Measurements from ENCODE around the gene UGT1A8.
"Not testable (repeated sequence)": the region's sequence is repeated elsewhere in the genome, so short reads cannot be mapped to it uniquely, and the experiment has no call there.

Gene UGT1A8

DNA sequence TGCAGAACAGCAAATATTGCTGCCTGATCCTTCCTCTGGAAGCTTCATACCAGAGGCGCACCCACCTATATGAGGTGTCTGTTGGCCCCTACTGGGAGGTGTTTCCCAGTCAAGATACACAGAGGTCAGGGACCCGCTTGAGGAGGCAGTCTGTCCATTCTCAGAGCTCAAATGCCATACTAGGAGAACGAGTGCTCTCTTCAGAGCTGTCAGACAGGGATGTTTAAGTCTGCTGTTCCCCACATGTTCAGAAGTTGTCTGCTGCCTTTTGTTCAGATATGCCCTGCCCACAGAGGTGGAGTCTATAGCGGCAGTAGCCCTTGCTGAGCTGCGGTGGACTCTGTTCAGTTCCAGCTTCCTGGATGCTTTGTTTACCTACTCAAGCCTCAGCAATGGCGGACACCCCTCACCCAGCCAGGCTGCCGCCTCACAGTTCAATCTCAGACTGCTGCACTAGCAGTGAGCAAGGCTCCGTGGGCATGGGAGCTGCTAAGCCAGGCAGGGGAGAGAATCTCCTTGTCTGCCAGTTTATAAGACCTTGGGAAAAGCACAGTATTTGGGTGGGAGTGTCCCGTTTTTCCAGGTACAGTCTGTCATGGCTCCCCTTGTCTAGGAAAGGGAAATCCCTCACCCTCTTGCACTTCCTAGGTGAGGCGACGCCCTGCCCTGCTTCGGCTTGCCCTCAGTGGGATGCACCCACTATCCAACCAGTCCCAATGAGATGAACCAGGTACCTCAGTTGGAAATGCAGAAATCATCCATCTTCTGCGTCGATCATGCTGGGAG lies 119.6 kb downstream of the UGT1A8 start:
- not testable (repeated sequence) for DNase-seq

DNA sequence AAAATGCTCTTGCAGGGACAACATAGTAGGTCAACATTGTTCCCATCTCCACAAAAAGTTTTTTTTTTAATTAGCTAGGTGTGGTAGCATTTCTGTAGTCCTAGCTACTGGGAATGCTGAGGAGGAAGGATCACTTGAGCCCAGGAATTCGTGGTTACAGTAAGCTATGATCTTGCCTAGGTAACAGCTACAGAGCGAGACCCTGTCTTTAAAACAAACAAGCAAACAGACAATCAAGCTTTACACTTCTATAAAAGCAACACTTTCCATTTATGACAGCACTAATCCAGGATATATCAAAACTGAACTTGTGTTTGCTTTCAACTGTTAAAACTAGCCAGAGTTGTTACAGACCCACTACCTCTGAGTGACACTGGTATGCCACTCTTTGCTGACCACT lies 123.4 kb downstream of the UGT1A8 start:
- DNase-seq = no peak

DNA sequence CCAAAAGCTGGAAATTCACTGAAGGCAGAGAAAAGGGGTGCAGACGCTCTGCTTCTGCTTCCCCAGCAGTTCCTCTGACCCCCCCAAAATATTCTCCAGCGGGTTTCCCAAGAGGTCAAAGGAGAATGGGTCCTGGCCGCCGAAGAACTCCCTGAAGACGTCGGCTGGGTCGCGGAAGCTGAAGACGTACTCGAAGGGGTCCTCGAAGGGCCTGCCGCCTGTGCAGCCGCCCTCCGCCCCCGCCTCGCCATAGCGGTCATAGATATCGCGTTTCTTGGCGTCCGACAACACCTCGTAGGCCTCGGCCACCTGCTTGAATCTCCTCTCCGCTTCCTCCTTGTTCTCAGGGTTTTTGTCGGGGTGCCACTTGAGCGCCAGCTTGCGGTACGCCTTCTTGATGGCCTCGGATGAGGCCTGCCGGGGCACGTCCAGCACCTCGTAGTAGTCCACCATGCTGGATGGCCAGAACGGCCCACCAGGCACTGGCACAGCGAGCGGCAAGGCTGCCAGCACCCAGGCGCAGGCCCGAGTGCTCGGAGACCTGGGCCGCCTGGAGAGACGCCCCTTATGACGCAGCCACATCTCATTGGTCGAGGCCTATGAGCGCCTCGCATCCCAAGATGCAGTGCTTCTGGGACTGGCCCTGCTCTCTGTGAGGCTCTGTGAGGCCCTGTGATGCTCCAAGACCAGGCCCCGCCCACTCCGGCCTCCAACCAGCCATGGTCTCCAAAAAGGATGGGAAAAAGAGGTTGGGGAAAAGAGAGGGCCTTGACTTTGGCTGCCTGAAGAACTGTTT lies 126.2 kb downstream of the UGT1A8 start:
- no peak for DNase-seq

DNA sequence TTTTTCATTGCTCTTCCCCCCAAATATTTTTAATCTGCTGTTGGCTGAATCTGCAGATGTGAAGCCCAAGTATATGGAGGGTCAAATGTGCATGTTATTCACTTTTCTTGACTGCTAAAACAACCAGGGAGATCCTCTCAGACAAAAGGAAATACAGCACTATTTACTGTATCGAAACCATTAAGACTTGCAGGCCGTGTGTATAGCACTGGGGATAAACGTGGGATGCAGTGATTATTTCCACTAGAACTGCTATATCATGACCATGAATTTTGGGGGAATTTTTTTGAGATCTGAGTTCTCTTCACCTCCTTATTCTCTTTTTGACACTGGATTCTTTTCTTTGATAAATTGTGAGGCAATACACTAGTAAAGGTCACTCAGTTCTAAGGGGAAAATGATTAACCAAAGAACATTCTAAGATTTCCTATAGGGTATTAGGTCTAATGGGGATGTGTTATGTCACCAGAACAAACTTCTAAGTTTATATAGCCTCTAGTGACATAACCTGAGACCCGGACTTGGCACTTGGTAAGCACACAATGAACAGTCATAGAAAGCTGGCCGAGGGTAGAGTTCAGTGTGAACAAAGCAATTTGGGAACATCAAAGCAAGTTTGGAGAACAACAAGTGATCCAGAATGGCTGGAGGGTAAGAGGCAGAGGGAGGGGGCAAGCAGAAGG lies 127.8 kb downstream of the UGT1A8 start:
- DNase-seq = no peak

DNA sequence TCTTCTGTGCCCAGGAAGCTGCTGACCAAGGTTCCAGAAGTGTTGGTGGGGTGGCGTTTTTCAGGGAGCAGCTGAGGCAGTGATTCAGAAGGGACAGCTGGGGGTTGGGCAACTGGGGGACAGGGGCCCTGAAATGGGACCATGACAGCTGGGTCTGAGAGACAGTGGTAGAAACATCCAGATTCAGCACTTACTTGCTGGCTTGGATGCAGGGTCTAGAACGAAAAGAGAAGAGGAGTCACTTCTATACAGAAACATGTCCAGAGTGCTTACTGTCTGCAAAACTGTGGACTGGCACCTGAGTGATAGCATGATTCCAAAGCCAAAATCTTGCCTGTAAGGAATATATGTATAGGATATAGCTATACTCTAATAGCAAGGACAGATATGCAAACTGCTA lies 128.4 kb downstream of the UGT1A8 start:
- not testable (repeated sequence) for DNase-seq

DNA sequence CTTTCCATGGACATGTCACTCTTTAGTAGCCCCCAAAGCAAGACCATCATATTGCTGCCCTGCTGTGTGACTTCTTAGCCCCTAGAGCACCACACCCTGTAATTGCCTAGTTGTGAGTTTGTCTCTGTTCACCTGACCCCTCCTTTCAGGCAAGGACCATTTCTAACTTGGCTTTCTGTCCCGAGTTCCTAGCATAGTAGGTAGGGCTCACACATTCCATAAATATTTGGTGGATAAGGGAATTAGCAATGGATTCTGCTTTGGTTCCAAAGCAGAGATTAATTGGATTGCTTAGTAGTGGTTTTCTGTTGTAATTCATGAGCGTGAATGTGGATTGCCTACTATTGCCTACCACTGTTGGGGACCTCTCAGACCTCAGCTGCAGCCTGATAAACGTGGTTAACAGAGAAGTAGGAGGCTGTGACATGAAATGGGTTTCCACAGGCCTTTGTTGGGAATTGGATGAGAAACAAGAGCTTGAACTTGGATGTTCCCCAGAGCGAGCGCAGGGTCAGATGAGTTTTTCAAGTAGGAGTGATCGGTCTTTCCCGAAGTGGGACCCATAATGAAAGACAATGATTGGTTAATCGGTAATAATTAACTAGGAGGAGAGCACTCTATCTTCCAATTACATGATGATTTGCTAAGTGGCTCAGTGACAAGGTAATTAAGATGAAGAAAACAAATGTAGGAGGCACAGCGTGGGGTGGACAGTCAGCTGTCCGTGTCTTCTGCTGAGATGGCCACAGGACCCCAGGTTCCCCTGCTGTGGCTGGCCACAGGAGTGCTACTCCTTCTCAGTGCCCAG lies 129.2 kb downstream of the UGT1A8 start:
- DNase-seq = no peak

DNA sequence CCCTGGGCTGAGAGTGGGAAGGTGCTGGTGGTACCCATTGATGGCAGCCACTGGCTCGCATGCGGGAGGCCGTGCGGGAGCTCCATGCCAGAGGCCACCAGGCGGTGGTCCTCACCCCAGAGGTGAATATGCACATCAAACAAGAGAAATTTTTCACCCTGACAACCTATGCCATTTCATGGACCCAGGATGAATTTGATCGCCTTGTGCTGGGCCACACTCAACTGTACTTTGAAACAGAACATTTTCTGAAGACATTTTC lies 129.8 kb downstream of the UGT1A8 start:
- DNase-seq = no peak

DNA sequence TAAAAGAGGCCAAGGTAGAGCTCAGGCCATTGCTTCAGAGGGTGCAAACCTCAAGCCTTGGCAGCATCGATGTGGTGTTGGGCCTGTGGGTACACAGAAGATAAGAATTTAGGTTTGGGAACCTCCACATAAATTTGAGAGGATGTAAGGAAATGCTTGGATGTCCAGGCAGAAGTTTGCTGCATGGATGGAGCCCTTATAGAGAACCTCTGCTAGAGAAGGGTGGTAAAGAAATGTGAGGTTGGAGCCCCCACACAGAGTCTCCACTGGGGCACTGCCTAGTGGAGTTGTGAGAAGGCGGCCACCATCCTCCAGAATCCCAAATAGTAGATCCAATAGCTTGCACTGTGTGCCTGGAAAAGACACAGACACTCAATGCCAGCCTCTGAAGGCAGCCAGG lies 133.3 kb downstream of the UGT1A8 start:
- DNase-seq = not testable (repeated sequence)

DNA sequence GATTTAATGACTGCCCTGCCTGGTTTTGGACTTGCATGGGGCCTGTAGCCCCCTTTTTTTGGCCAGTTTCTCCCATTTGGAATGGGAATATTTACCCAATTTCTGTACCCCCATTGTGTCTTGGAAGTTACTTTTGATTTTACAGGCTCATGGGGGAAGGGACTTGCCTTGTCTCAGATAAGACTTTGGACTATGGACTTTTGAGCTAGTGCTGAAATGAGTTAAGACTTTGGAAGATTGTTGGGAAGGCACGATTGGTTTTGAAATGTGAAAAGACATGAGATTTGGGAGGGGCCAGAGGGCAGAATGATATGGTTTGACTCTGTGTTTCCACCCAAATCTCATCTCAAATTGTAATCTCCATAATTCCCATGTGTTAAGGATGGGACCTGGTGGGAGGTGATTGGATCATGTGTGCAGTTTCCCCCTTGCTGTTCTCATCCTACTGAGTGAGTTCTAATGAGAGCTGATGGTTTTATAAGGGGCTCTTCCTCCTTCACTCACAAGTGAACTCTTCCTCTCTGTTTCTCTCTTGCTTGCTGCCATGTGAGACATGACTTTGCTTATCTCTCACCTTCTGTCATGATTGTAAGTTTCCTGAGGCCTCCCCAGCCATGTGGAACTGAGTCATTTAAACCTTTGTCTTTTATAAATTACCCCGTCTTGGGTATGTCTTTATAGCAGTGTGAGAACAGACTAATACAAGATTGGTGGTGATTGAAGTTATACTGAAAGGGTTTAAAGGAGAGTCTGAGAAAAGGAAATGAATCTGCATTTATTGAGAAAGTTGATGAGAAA lies 134.0 kb downstream of the UGT1A8 start:
- DNase-seq = not testable (repeated sequence)

DNA sequence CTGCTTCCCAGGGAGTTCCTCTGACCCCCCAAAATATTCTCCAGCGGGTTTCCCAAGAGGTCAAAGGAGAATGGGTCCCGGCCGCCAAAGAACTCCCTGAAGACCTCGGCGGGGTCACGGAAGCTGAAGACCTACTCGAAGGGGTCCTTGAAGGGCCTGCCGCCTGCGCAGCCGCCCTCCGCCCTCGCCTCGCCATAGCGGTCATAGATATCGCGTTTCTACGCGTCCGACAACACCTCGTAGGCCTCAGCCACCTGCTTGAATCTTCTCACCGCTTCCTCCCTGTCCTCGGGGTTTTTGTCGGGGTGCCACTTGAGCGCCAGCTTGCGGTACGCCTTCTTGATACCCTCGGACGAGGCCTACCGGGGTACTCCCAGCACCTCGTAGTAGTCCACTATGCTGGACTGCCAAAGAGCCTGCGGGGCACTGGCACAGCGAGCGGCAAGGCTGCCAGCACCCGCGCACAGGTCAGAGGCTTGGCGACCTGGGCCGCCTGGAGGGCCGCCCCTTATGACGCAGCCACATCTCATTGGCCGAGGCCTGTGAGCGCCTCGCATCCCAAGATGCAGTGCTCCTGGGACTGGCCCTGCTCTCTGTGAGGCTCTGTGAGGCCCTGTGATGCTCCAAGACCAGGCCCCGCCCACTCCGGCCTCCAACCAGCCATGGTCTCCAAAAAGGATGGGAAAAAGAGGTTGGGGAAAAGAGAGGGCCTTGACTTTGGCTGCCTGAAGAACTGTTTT lies 137.6 kb downstream of the UGT1A8 start:
- no peak for DNase-seq

DNA sequence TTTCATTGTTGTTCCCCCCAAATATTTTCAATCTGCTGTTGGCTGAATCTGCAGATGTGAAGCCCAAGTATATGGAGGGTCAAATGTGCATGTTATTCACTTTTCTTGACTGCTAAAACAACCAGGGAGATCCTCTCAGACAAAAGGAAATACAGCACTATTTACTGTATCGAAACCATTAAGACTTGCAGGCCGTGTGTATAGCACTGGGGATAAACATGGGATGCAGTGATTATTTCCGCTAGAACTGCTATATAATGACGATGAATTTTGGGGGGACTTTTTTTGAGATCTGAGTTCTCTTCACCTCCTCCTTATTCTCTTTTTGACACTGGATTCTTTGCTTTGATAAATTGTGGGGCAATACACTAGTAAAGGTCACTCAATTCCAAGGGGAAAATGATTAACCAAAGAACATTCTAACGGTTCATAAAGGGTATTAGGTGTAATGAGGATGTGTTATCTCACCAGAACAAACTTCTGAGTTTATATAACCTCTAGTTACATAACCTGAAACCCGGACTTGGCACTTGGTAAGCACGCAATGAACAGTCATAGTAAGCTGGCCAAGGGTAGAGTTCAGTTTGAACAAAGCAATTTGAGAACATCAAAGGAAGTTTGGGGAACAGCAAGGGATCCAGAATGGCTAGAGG lies 139.1 kb downstream of the UGT1A8 start:
- DNase-seq = no peak

DNA sequence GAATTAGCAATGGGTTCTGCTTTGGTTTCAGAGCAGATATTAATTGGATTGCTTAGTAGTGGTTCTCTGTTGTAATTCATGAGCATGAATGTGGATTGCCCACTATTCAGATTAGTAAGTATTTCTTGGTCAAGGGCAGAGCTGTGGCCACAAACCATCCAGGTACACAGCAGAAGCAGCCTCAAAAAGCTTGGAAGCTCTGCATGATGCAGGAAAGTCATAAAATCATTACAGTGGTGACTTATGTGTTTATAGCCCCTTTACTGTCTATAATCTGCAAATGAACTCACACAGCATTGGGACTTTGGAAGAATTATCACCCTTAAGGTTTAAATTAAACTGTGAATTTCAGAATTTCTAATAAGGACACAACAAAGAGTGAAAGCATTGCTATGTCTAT lies 140.7 kb downstream of the UGT1A8 start:
- DNase-seq = no peak

DNA sequence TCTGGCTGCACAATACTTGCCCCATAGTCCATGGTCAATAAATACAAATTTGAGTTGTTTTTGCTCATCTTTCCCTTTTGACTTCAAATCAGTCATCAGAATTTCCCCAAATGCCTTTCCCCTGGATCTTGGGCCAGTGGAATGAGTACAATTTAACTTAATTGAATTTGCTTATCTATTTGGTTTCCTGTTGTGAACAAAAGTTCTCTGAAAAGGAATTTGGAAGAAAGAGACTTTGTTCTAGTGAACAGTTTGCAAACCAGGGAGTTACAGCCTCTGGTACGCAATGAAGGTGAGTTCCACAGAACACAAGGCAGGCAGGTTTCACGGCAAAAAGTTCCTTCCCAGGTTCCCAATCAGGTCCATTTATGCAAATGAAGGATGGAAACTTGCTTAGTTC lies 141.4 kb downstream of the UGT1A8 start:
- no peak for DNase-seq

DNA sequence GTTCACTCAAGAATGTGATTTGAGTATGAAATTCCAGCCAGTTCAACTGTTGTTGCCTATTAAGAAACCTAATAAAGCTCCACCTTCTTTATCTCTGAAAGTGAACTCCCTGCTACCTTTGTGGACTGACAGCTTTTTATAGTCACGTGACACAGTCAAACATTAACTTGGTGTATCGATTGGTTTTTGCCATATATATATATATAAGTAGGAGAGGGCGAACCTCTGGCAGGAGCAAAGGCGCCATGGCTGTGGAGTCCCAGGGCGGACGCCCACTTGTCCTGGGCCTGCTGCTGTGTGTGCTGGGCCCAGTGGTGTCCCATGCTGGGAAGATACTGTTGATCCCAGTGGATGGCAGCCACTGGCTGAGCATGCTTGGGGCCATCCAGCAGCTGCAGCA lies 142.6 kb downstream of the UGT1A8 start, which contains the start of gene UGT1A1:
UGT1A1 (plus strand) TSS at position 228 of the 400 bp plus-strand sequence; CDS start at position 246, 18 bp downstream.
- no peak for DNase-seq

DNA sequence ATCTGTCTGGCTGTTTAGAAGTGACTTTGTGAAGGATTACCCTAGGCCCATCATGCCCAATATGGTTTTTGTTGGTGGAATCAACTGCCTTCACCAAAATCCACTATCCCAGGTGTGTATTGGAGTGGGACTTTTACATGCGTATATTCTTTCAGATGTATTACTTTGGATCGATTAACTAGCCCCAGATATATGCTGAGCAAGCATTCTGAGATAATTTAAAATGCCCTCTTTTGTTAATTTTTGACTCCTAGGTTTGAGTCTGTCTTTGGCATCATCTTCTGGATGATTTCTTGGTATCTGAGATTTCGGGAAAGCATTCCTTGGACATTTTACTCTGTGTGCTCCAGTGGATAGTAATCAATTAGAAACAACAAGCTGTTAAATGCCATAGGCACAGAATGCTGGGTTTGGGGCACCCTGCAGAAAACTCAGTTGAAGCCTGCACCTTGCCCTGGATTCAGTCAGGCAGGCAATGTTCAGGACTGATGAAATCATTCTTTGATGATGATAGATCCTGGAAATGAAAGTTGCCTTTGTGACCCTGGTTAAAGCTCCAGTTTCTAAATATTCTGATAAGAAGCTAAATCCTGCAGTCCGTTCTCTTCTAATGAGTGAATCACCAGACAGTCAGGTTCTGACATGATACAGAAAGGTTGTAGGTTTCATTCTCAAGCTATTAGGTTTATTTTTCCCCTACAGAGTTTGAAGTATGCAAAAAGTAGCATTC lies 143.8 kb downstream of the UGT1A8 start:
- DNase-seq = no peak

DNA sequence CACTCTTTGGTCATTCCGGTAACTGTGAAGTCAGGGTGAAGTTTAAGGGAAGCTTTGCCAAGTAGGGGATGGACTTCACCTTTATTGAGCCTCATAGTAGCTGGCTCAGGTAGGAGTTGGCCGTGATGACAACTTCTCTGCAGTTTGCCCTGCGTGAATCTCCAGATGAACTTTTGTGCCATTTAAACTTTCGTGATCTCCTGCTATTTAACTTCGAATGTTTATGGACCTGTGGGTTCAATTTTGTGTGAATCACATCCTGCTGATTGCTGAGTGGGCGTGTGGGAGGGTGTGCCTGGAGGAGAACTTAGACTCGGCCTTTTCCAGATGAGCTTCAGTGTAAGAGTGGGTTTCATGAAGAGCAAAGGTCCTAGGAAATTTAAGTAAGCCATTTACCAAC lies 146.8 kb downstream of the UGT1A8 start:
- DNase-seq = no peak

DNA sequence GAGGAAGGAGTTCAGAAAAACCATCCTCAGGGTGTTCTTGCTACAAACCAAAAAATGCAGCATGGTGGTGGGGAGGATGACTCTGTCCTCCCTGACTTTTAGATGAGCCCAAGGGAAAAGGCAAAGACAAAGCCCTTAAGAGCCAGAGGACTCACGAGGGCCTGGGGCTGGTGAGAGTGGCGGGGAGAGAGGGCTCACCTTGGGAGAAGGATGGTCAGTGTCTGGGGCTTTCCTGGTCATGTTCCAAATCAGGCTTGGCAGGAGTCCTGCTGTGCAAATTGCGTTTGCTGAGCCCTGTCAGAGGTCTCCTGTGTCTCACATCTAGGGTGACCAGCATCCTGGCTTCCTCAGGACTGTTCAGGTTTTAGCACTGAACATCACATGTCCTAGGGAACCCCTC lies 147.3 kb downstream of the UGT1A8 start:
- DNase-seq = no peak

DNA sequence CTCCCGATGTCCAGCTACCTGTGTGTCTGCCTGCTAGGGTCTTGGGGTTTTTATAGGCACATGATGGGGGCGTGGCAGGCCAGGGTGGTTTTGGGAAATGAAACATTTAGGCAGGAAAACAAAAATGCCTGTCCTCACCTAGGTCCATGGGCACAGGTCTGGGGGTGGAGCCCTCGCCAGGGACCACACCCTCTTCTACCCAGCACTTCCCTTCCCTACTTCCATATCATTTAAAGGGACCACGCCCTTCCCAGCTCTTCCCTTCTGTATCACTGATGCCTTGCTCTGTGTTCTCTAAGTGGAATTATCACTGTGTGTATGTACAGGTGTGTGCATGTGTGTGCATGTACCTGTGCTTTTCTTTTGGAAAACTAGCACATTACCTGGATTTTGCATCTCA lies 149.0 kb downstream of the UGT1A8 start:
- DNase-seq = no peak

DNA sequence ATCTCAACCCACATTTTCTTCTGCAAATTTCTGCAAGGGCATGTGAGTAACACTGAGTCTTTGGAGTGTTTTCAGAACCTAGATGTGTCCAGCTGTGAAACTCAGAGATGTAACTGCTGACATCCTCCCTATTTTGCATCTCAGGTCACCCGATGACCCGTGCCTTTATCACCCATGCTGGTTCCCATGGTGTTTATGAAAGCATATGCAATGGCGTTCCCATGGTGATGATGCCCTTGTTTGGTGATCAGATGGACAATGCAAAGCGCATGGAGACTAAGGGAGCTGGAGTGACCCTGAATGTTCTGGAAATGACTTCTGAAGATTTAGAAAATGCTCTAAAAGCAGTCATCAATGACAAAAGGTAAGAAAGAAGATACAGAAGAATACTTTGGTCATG lies 150.6 kb downstream of the UGT1A8 start:
- no peak for DNase-seq

DNA sequence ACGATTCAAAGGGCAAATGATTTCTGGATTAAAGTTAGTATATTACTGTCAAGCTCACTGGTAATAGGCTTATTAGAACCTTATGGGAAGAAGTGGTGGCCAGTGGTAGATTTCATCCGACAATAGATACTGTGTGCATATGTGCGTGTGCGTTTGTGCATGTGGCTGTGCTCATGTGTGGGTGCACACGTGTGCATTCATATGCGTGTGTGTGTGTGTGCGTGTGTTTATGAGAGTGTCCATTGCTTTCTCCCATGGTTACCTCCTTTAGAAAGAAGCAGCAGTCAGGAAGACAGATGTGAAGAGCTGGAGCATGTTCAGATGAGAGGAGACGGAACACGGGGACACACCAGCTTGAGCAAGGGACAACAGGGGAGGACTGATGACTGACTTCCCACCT lies 151.8 kb downstream of the UGT1A8 start:
- DNase-seq = no peak

Measured in activated CD8-positive, alpha-beta memory T cell treated with anti-CD3 and anti-CD28 coated beads, Interleukin-2, amount 50 U/mL, for 48 hours (primary cell).